AG04450 (cell line): ENCODE measurements around the gene SUN5. TPM values are rescaled to one million over a fixed set of nuclear protein-coding genes. Genes with fewer than 3 reads are reported as not detected.

Experiments
- CTCF ChIA-PET: fragments of 300-600, 350-600 bp; formaldehyde crosslinking; extraction: SDS; loops from one replicate; lab custom pipeline; 2022; ENCODE audit warnings: antibody characterized with exemption, inconsistent platforms; lab: Charles Lee
- POLR2A ChIA-PET: fragments of 350-600 bp; formaldehyde crosslinking; extraction: SDS; loops from one replicate; lab custom pipeline; 2021; ENCODE audit warnings: antibody characterized with exemption, inconsistent platforms; lab: Yijun Ruan, JAX
- DNase-seq: peaks from one replicate; pipeline ENCODE4 v3.0.0-alpha.2; 2011; ENCODE audit warnings: low read depth, low spot score
- H3K27ac ChIP-seq: one replicate; pipeline ENCODE4 v1.5.1; 2012; ENCODE audit warnings: low read depth, low read length, control low read depth
- H3K27me3 ChIP-seq: one replicate; pipeline ENCODE4 v1.6.0; 2012; ENCODE audit warnings: low read length; ENCODE audit not compliant: control insufficient read depth, insufficient read depth
- H3K4me3 ChIP-seq: 2 replicates; pipeline ENCODE4 v1.5.1; 2011; ENCODE audit warnings: mild to moderate bottlenecking, low read depth, low read length, control low read depth
- H3K9me3 ChIP-seq: 2 replicates; pipeline ENCODE4 v1.5.1; 2012; ENCODE audit warnings: low read length; ENCODE audit not compliant: control insufficient read depth, insufficient read depth
- CTCF ChIP-seq: IDR thresholded peaks from 2 replicates; pipeline ENCODE4 v1.5.1; 2011; ENCODE audit warnings: low read depth, low read length, control low read depth, inconsistent platforms
- polyA plus RNA-seq: library from polyadenylated mRNA; depleted of rRNA; stranded (reverse); fragments of >200 nt; gene quantifications from 2 replicates; pipeline ENCODE4 v1.2.3, GENCODE V29; 2011

The SUN5 gene
- polyA plus RNA-seq, 1 experiment: not detected

- no peak for DNase-seq
- Histone ChIP-seq H3K27me3 (peaks cover under 1% of the 10 kb centered on the region), H3K9me3 (no peaks in the 10 kb centered on the region), H3K4me3 (no peak overlapping the region), H3K27ac (no peak overlapping the region)
- POLR2A ChIA-PET: no interaction called here
- TF ChIP-seq CTCF: no peak
- CTCF ChIA-PET: no interaction called here
Observed at GRCh38 chr20:32986331-32986966, 17.8 kb downstream of the SUN5 start.

- Histone ChIP-seq H3K4me3 (no peak overlapping the region), H3K27me3 (no peaks in the 10 kb centered on the region), H3K9me3 (no peaks in the 10 kb centered on the region), H3K27ac (no peak overlapping the region)
- POLR2A ChIA-PET: no interaction called here
- CTCF ChIA-PET: no interaction called here
- no peak for TF ChIP-seq CTCF
- no peak for DNase-seq
Observed at GRCh38 chr20:32985596-32985995, 18.6 kb downstream of the SUN5 start.

DNA sequence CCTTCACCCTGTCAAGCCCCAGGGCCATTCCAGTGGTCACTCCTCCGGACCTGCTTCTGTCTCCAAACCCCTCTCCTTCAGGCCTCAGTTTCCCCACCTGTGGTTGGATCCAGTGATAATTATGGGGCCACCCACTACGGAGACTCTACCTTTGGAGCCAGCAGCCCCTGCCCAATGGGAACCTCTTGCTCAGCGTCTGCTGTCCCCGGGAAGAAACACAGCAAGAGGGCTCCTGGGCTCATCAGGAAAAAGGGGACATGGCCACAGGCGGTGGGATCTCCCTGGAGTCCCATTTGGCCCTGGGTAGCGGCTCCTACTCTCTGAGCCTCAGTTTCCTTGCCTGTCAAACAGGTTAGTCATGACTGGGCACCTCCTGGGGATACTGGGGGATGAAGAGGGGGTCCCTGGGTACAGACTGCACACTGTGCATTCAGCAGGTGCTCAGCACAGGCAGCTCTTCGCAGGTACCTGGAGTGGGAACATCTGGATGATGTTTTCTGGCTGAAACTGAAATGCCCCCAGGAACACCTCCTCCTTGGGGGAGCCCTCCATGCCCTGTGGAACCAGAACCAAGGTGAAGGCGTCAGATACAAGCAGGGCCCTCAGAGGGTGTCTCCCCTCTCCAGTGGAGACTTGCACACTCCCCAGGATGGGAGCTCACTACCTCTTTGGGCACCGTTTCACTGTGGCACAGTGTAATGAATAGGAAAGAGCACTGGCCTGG lies 19.4 kb downstream of the SUN5 start:
- ChIA-PET CTCF (no interaction called here), POLR2A (no interaction called here)
- Histone ChIP-seq H3K27ac (no peak overlapping the region), H3K27me3 (no peaks in the 10 kb centered on the region), H3K9me3 (no peaks in the 10 kb centered on the region), H3K4me3 (no peak overlapping the region)
- TF ChIP-seq CTCF: no peak
- no peak for DNase-seq

DNA sequence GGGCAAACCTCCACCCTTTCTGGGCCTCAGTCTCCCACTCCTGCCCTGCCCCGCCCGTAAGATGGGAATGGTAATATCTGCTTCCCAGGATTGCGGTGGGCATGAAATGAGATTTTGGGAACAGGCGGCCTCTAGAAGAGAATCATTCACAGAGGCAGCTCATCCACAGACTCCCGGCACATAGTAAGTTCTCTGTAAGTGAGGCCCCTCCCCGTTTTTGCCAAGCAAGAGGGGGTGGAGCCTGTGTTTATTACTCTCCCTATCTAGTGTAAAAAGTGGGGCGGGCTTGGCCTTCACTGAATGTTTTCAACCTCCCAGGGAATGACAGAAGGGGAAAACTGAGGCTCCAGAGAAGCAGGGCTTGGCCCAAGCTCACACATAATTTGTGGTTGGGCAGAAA lies 20.0 kb downstream of the SUN5 start:
- TF ChIP-seq CTCF: no peak
- Histone ChIP-seq H3K27ac (no peak overlapping the region), H3K9me3 (no peaks in the 10 kb centered on the region), H3K27me3 (peaks cover 3% of the 10 kb centered on the region), H3K4me3 (no peak overlapping the region)
- POLR2A ChIA-PET: no interaction called here
- CTCF ChIA-PET: no interaction called here
- DNase-seq: no peak

GRCh38 chr20:32983459-32984112 lies 20.6 kb downstream of the SUN5 start:
- POLR2A ChIA-PET: no interaction called here
- Histone ChIP-seq H3K9me3 (no peaks in the 10 kb centered on the region), H3K27me3 (peaks cover 3% of the 10 kb centered on the region), H3K27ac (no peak overlapping the region), H3K4me3 (no peak overlapping the region)
- DNase-seq: no peak
- no peak for TF ChIP-seq CTCF
- CTCF ChIA-PET: no interaction called here
